K562 (cell line): ENCODE data around the gene PSMD8. TPM values are rescaled to one million over a fixed set of nuclear protein-coding genes. Genes with fewer than 3 reads are reported as not detected.
A peak's percentile ranks its signal among the peaks of the same experiment; 100 is the strongest.

ENCODE experiments used
- CBX1 ChIP-seq: sonication (generic); IDR thresholded peaks from 2 replicates; pipeline ENCODE4 v1.6.1; 2016; ENCODE audit warnings: antibody characterized with exemption, low read depth, mild to moderate bottlenecking
- DLX4 ChIP-seq: fragments of 250-450 bp; sonication (Bioruptor Pico); IDR thresholded peaks from 2 replicates; pipeline ENCODE4 v1.6.1; 2021; ENCODE audit warnings: mild to moderate bottlenecking
- EP400 ChIP-seq: fragments of 450-650 bp; IDR thresholded peaks from 2 replicates; pipeline ENCODE4 v1.6.1; 2017; ENCODE audit warnings: antibody characterized with exemption, mild to moderate bottlenecking, moderate library complexity
- GMEB1 ChIP-seq: fragments of 250-450 bp; sonication (Bioruptor Pico); IDR thresholded peaks from 2 replicates; pipeline ENCODE4 v1.4.0; 2020; ENCODE audit warnings: mild to moderate bottlenecking
- HMBOX1 ChIP-seq: sonication (generic); IDR thresholded peaks from 2 replicates; pipeline ENCODE4 v1.6.1; 2016
- MAFF ChIP-seq: IDR thresholded peaks from 2 replicates; pipeline ENCODE4 v1.6.1; 2012; ENCODE audit warnings: low read length, improper control_type of control experiment
- MCM7 ChIP-seq, 2 experiments: fragments of 450-650 bp; IDR thresholded peaks; 2 replicates each; pipeline ENCODE4 v1.6.1; 2016 to 2018
- NCOA2 ChIP-seq, 2 experiments: fragments of 450-650 bp; IDR thresholded peaks; 2 replicates each; pipeline ENCODE4 v1.6.1; 2018; ENCODE audit warnings: mild to moderate bottlenecking in 2 of 2, moderate library complexity in 1 of 2; ENCODE audit not compliant: partially characterized antibody in 2 of 2
- POLR3G ChIP-seq: IDR thresholded peaks from 2 replicates; pipeline ENCODE4 v1.6.1; 2011; ENCODE audit not compliant: insufficient read length, insufficient replicate concordance; ENCODE audit errors: extremely low read depth
- TCF3 ChIP-seq: sonication (generic); formaldehyde crosslinking; IDR thresholded peaks from 2 replicates; pipeline ENCODE4 v1.4.0; 2020; ENCODE audit warnings: mild to moderate bottlenecking, missing genetic modification reagents
- ZFP1 ChIP-seq: fragments of 450-650 bp; formaldehyde crosslinking; IDR thresholded peaks from 2 replicates; pipeline ENCODE4 v1.4.0; 2020; ENCODE audit warnings: mild to moderate bottlenecking, mixed read lengths
- ZNF239 ChIP-seq: fragments of 250-450 bp; sonication (Bioruptor Pico); IDR thresholded peaks from 2 replicates; pipeline ENCODE4 v1.4.0; 2020; ENCODE audit warnings: mild to moderate bottlenecking
- ZNF561 ChIP-seq: fragments of 450-650 bp; formaldehyde crosslinking; conservative IDR thresholded peaks from 2 replicates; pipeline ENCODE4 v1.4.0; 2020; ENCODE audit warnings: mild to moderate bottlenecking, moderate library complexity
- polyA plus RNA-seq, 8 experiments: library from polyadenylated mRNA; depleted of rRNA in 4 of 8; stranded (reverse) in 5 of 8; unstranded in 3 of 8; fragments of >200 nt; fragmentation: Nextera tagmentation in 2 of 8; fragmentation: Illumina TruSeq in 1 of 8; extraction: Ambion mirVana in 2 of 8; extraction: Trizol in 1 of 8; gene quantifications; 2 replicates each; pipeline versions ENCODE4 v1.2.1 to v1.2.3, GENCODE V29; 2011 to 2014; ENCODE audit warnings: inconsistent platforms in 1 of 8, missing spikeins in 1 of 8
- total RNA-seq, 7 experiments: library from RNA; depleted of rRNA in 6 of 7; stranded (reverse); fragments of >200 nt in 6 of 7; fragmentation: Illumina TruSeq in 2 of 7; extraction: Trizol in 2 of 7; gene quantifications; 2 replicates each; pipeline versions ENCODE4 v1.2.1 to v1.2.3, GENCODE V29; 2011 to 2021; ENCODE audit warnings: low replicate concordance in 1 of 7
- TF ChIP-seq, protein P1 (sequence below): sonication (generic); formaldehyde crosslinking; IDR thresholded peaks from 2 replicates; pipeline ENCODE4 v1.8.0; 2023; ENCODE audit warnings: missing genetic modification reagents, mild to moderate bottlenecking, borderline replicate concordance
- TF ChIP-seq, protein P2 (sequence below): sonication (generic); formaldehyde crosslinking; IDR thresholded peaks from 2 replicates; pipeline ENCODE4 v1.8.1; 2023; ENCODE audit warnings: mild to moderate bottlenecking, missing genetic modification reagents

Gene PSMD8
- total and polyA plus RNA-seq, 9 of the 15 experiments (the other 6 are each of a cell fraction or from before 2014, with no cell fraction given) = 130 to 583 (median 315) TPM

GRCh38 chr19:38336638-38337359 is 37.6 kb upstream of the PSMD8 start (continued):
- TF ChIP-seq, protein P1, sequence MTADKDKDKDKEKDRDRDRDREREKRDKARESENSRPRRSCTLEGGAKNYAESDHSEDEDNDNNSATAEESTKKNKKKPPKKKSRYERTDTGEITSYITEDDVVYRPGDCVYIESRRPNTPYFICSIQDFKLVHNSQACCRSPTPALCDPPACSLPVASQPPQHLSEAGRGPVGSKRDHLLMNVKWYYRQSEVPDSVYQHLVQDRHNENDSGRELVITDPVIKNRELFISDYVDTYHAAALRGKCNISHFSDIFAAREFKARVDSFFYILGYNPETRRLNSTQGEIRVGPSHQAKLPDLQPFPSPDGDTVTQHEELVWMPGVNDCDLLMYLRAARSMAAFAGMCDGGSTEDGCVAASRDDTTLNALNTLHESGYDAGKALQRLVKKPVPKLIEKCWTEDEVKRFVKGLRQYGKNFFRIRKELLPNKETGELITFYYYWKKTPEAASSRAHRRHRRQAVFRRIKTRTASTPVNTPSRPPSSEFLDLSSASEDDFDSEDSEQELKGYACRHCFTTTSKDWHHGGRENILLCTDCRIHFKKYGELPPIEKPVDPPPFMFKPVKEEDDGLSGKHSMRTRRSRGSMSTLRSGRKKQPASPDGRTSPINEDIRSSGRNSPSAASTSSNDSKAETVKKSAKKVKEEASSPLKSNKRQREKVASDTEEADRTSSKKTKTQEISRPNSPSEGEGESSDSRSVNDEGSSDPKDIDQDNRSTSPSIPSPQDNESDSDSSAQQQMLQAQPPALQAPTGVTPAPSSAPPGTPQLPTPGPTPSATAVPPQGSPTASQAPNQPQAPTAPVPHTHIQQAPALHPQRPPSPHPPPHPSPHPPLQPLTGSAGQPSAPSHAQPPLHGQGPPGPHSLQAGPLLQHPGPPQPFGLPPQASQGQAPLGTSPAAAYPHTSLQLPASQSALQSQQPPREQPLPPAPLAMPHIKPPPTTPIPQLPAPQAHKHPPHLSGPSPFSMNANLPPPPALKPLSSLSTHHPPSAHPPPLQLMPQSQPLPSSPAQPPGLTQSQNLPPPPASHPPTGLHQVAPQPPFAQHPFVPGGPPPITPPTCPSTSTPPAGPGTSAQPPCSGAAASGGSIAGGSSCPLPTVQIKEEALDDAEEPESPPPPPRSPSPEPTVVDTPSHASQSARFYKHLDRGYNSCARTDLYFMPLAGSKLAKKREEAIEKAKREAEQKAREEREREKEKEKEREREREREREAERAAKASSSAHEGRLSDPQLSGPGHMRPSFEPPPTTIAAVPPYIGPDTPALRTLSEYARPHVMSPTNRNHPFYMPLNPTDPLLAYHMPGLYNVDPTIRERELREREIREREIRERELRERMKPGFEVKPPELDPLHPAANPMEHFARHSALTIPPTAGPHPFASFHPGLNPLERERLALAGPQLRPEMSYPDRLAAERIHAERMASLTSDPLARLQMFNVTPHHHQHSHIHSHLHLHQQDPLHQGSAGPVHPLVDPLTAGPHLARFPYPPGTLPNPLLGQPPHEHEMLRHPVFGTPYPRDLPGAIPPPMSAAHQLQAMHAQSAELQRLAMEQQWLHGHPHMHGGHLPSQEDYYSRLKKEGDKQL = no peak
- no peak for TF ChIP-seq DLX4 (CRISPR knock-in tag)
- TF ChIP-seq ZFP1 = no peak
- TF ChIP-seq NCOA2 (IDR thresholded peaks at IDR 0.05; ENCODE audit: partially characterized antibody in 2 of 2) = no peak
- no peak for TF ChIP-seq MAFF
- no peak for TF ChIP-seq CBX1
- TF ChIP-seq TCF3 (CRISPR knock-in tag) = no peak
- no peak for TF ChIP-seq GMEB1 (CRISPR knock-in tag)
- no peak for TF ChIP-seq HMBOX1
- TF ChIP-seq MCM7 (IDR thresholded peaks at IDR 0.05) = no peak
- TF ChIP-seq, protein P2, sequence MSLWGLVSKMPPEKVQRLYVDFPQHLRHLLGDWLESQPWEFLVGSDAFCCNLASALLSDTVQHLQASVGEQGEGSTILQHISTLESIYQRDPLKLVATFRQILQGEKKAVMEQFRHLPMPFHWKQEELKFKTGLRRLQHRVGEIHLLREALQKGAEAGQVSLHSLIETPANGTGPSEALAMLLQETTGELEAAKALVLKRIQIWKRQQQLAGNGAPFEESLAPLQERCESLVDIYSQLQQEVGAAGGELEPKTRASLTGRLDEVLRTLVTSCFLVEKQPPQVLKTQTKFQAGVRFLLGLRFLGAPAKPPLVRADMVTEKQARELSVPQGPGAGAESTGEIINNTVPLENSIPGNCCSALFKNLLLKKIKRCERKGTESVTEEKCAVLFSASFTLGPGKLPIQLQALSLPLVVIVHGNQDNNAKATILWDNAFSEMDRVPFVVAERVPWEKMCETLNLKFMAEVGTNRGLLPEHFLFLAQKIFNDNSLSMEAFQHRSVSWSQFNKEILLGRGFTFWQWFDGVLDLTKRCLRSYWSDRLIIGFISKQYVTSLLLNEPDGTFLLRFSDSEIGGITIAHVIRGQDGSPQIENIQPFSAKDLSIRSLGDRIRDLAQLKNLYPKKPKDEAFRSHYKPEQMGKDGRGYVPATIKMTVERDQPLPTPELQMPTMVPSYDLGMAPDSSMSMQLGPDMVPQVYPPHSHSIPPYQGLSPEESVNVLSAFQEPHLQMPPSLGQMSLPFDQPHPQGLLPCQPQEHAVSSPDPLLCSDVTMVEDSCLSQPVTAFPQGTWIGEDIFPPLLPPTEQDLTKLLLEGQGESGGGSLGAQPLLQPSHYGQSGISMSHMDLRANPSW (CRISPR knock-in tag) = no peak
- TF ChIP-seq ZNF239 (CRISPR knock-in tag) = no peak
- no peak for TF ChIP-seq POLR3G
- TF ChIP-seq EP400 = 0 out of 2 replicates have a peak, but pooled peaks have one; percentile 52
- no peak for TF ChIP-seq ZNF561 (CRISPR knock-in tag)
